Panc1 (cell line): ENCODE data around the gene TNFAIP2. TPM values are rescaled to one million over a fixed set of nuclear protein-coding genes. Genes with fewer than 3 reads are reported as not detected.

Source experiments
- ATAC-seq: fragments of 200-7000 bp; cut with Tn5 transposase; 2 replicates; pipeline ENCODE4 v1.9.1; 2020; ENCODE audit warnings: mild to moderate bottlenecking, moderate library complexity
- BruUV-seq: library from RNA; stranded (reverse); fragments of 400-500 nt; replicated peaks from 2 replicates; lab custom pipeline; 2021; lab: Mats Ljungman, UMichigan
- CTCF ChIA-PET: fragments of 300-600 bp; sonication (Branson Sonifier 250); formaldehyde crosslinking; loops from one replicate; lab custom pipeline; 2022; ENCODE audit warnings: antibody characterized with exemption; lab: Charles Lee
- POLR2A ChIA-PET: fragments of 300-600 bp; sonication (Branson Sonifier 250); formaldehyde crosslinking; loops from one replicate; lab custom pipeline; 2022; ENCODE audit warnings: antibody characterized with exemption; lab: Charles Lee
- DNase-seq: peaks from one replicate; pipeline ENCODE4 v3.0.0-alpha.2; 2010; ENCODE audit warnings: low read depth, low spot score
- H3K27ac ChIP-seq: 2 replicates; pipeline ENCODE4 v1.5.1; 2011; ENCODE audit warnings: mild to moderate bottlenecking, low read length, inconsistent platforms
- H3K27me3 ChIP-seq: fragments of 200-500 bp; sonication (Bioruptor generic); 2 replicates; pipeline ENCODE4 v1.6.0; 2014; ENCODE audit warnings: low read length, inconsistent platforms; ENCODE audit not compliant: control insufficient read depth, insufficient read depth
- H3K36me3 ChIP-seq: fragments of 200-500 bp; sonication (Bioruptor generic); 2 replicates; pipeline ENCODE4 v1.5.1; 2014; ENCODE audit warnings: inconsistent platforms, mild to moderate bottlenecking, low read length, moderate library complexity; ENCODE audit not compliant: control insufficient read depth, insufficient read depth
- H3K4me1 ChIP-seq: 2 replicates; pipeline ENCODE4 v1.5.1; 2011; ENCODE audit warnings: inconsistent platforms, mild to moderate bottlenecking, low read length, moderate library complexity; ENCODE audit not compliant: control insufficient read depth, insufficient read depth
- H3K4me3 ChIP-seq, 2 experiments: 2 replicates each; pipeline ENCODE4 v1.5.1; 2011 to 2012; ENCODE audit warnings: low read depth in 2 of 2, low read length in 2 of 2, mild to moderate bottlenecking in 2 of 2, inconsistent platforms in 1 of 2, moderate library complexity in 1 of 2
- H3K9me3 ChIP-seq: fragments of 200-500 bp; sonication (Bioruptor generic); 2 replicates; pipeline ENCODE4 v1.5.1; 2014; ENCODE audit warnings: low read depth, mild to moderate bottlenecking, inconsistent platforms, low read length, moderate library complexity; ENCODE audit not compliant: control insufficient read depth, insufficient read depth
- POLR2AphosphoS5 ChIP-seq: IDR thresholded peaks from 2 replicates; pipeline ENCODE4 v1.6.1; 2012; ENCODE audit warnings: mild to moderate bottlenecking, low read depth, low read length, moderate library complexity
- SIN3A ChIP-seq: IDR thresholded peaks from 2 replicates; pipeline ENCODE4 v1.6.1; 2012; ENCODE audit warnings: low read depth, mild to moderate bottlenecking, low read length, moderate library complexity, borderline replicate concordance; ENCODE audit not compliant: insufficient read depth
- TCF7L2 ChIP-seq: IDR thresholded peaks from 2 replicates; pipeline ENCODE4 v1.6.1; 2011; ENCODE audit warnings: mild to moderate bottlenecking, low read depth, low read length, inconsistent platforms
- in situ Hi-C: cut with HindIII; loops from 2 replicates; pipeline ENCODE4 v1.10.0; 2016; ENCODE audit warnings: low sequenced_read_pairs, low pct_unique_long_range_greater_than_20kb
- intact Hi-C: fragments of 100-400 bp; cut with micrococcal nuclease; formaldehyde crosslinking; loops from one replicate; pipeline ENCODE4 v1.10.0; 2022; ENCODE audit not compliant: unreplicated experiment
- total RNA-seq: library from RNA; stranded (reverse); gene quantifications from one replicate; pipeline ENCODE4 v1.2.1, GENCODE V29; 2021; ENCODE audit not compliant: unreplicated experiment
- TF ChIP-seq, protein P1 (sequence below), 2 experiments: IDR thresholded peaks; 2 replicates each; pipeline ENCODE4 v1.6.1; 2011 to 2012; ENCODE audit warnings: low read depth in 2 of 2, control low read depth in 1 of 2, low read length in 1 of 2, mild to moderate bottlenecking in 1 of 2, moderate library complexity in 1 of 2; ENCODE audit not compliant: insufficient read depth in 1 of 2
- TF ChIP-seq, protein P2 (sequence below): fragments of 450-650 bp; IDR thresholded peaks from 2 replicates; pipeline ENCODE4 v1.5.1; 2017; ENCODE audit warnings: mild to moderate bottlenecking

The TNFAIP2 gene
- total RNA-seq, 1 experiment from 2014 or later = 491 TPM

DNA sequence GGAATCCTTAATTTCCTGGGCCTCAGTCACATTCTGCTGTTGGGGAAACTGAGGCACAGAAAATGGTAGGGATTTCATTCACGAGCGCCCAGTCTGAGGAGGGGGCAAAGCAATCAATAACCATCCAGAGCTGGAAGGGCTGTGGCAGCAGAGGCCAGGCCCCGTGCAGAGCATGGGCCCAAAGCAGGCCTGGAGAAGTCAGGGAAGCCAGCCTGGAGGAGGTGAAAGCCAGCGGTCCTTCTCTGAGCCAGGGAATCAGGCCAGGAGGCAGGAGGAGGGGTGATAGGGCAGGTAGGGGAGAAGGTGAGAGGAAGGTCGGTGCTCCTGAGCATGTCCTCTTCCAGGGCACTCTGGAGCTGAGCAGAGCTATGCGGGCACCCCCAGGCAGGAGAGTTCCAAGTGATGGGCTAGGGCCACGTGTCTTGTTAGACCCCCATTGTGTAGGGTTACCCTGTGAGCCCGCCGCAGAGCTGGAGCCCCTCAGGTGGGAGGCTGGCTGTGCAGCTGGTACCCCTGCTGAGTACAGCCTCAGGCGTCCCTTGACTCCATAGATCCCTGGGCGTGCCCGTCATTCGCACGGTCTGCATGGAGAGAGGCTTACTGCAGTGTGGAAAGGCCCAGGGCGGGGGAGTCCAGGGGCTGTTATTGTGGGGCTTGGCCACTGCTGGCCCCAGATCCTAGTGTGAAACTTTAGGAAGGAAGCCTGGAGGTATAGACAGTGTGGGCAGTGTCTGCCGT lies 4.8 kb downstream of the TNFAIP2 start:
- no peak for TF ChIP-seq POLR2AphosphoS5
- TF ChIP-seq SIN3A = no peak
- no peak for TF ChIP-seq TCF7L2
- TF ChIP-seq, protein P1, sequence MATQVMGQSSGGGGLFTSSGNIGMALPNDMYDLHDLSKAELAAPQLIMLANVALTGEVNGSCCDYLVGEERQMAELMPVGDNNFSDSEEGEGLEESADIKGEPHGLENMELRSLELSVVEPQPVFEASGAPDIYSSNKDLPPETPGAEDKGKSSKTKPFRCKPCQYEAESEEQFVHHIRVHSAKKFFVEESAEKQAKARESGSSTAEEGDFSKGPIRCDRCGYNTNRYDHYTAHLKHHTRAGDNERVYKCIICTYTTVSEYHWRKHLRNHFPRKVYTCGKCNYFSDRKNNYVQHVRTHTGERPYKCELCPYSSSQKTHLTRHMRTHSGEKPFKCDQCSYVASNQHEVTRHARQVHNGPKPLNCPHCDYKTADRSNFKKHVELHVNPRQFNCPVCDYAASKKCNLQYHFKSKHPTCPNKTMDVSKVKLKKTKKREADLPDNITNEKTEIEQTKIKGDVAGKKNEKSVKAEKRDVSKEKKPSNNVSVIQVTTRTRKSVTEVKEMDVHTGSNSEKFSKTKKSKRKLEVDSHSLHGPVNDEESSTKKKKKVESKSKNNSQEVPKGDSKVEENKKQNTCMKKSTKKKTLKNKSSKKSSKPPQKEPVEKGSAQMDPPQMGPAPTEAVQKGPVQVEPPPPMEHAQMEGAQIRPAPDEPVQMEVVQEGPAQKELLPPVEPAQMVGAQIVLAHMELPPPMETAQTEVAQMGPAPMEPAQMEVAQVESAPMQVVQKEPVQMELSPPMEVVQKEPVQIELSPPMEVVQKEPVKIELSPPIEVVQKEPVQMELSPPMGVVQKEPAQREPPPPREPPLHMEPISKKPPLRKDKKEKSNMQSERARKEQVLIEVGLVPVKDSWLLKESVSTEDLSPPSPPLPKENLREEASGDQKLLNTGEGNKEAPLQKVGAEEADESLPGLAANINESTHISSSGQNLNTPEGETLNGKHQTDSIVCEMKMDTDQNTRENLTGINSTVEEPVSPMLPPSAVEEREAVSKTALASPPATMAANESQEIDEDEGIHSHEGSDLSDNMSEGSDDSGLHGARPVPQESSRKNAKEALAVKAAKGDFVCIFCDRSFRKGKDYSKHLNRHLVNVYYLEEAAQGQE (IDR thresholded peaks at IDR 0.05; ENCODE audit: insufficient read depth in 1 of 2, low read depth in 2 of 2, low read length in 1 of 2) = no peak
- TF ChIP-seq, protein P2, sequence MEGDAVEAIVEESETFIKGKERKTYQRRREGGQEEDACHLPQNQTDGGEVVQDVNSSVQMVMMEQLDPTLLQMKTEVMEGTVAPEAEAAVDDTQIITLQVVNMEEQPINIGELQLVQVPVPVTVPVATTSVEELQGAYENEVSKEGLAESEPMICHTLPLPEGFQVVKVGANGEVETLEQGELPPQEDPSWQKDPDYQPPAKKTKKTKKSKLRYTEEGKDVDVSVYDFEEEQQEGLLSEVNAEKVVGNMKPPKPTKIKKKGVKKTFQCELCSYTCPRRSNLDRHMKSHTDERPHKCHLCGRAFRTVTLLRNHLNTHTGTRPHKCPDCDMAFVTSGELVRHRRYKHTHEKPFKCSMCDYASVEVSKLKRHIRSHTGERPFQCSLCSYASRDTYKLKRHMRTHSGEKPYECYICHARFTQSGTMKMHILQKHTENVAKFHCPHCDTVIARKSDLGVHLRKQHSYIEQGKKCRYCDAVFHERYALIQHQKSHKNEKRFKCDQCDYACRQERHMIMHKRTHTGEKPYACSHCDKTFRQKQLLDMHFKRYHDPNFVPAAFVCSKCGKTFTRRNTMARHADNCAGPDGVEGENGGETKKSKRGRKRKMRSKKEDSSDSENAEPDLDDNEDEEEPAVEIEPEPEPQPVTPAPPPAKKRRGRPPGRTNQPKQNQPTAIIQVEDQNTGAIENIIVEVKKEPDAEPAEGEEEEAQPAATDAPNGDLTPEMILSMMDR = no peak
- Histone ChIP-seq H3K4me1 (peaks cover 52% of the 10 kb centered on the region), H3K4me3 (peak overlapping the region; percentile 39 to 54), H3K36me3 (no peaks in the 10 kb centered on the region), H3K27ac (peak overlapping the region; percentile 83), H3K9me3 (no peaks in the 10 kb centered on the region), H3K27me3 (no peaks in the 10 kb centered on the region)
- peak; percentile 26 for ATAC-seq
- intact Hi-C loops (no loop called here), in situ Hi-C loops (no loop called here)
- ChIA-PET POLR2A (no interaction called here), CTCF (no interaction called here)
- BruUV-seq = no TSS peak
- DNase-seq = no peak

DNA sequence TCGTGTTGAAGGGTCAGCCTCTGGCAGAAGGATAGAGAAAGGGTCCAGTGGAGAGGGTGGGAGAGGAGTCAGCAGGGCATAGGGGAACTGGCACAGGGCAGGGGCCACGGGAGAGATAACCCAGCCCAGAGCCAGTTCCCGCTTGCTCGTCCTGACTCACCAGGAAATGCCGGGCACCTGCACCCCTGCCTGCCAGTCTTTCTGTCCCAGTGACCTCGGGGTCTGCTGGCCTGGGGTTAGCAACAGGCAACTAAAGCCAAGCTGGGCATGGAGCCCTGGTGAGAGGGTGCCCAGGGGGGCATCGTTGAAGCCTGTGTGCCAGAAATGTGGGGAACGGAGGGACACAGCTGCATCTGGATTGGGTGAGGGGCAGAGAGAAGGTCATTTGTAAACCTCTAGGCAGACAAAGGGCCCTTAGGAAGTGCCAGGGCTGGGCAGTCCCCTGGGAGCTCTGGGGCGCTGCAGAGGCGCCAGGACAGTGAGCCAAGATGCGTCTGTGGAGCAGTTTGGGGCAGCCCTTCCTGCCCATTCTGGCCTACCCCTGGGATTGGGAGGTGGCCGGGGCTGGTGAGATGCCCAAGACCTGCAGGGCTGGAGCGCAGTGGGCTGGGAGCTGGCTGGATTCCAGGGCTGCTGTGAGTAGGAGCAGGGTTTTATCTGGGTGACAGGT lies 5.5 kb downstream of the TNFAIP2 start:
- no peaks in the 10 kb centered on the region for H3K36me3 ChIP-seq
- ChIA-PET POLR2A (no interaction called here), CTCF (interaction anchor here (1.5 kb wide), 1 partner anchor 24 kb away, joined by 5 read pairs; no protein-coding TSS in a partner anchor)
- in situ Hi-C loops = no loop called here
- H3K9me3 ChIP-seq = no peaks in the 10 kb centered on the region
- no peaks in the 10 kb centered on the region for H3K27me3 ChIP-seq
- ATAC-seq = peak; percentile 25
- TF ChIP-seq POLR2AphosphoS5 (no peak; the same call in 1 of the 2 replicates), TCF7L2 (no peak), SIN3A (no peak)
- TF ChIP-seq, protein P1 (IDR thresholded peaks at IDR 0.05; ENCODE audit: insufficient read depth in 1 of 2, low read depth in 2 of 2, low read length in 1 of 2) = no peak
- TF ChIP-seq, protein P2 = no peak
- BruUV-seq = no TSS peak
- H3K4me1 ChIP-seq = peaks cover 52% of the 10 kb centered on the region
- H3K27ac ChIP-seq = peak overlapping the region; percentile 83
- intact Hi-C loops = no loop called here
- H3K4me3 ChIP-seq = peak overlapping the region; percentile 39 to 54
- DNase-seq = no peak
